Aorta (tissue), 5 donors: ENCODE measurements around the gene SNRNP25. TPM values are rescaled to one million over a fixed set of nuclear protein-coding genes. Genes with fewer than 3 reads are reported as not detected.
"Not testable (repeated sequence)": the region's sequence is repeated elsewhere in the genome, so short reads cannot be mapped to it uniquely, and the experiment has no call there.

Experiments used
- ATAC-seq: fragments of 200-7000 bp; cut with Tn5 transposase; one replicate; pipeline ENCODE4 v1.9.1; 2022; ENCODE audit warnings: moderate library complexity; ENCODE audit not compliant: low FRiP score
- DNase-seq, 2 donors: peaks; one replicate each; pipeline ENCODE4 v3.0.0-alpha.2; 2020
- H3K27ac ChIP-seq, 2 donors: one replicate each; pipeline ENCODE4 v1.5.1; 2013; ENCODE audit warnings: low read length in 2 of 2, mild to moderate bottlenecking in 2 of 2, moderate library complexity in 2 of 2, control low read depth in 1 of 2, inconsistent platforms in 1 of 2, low read depth in 1 of 2
- H3K27me3 ChIP-seq, 2 donors: one replicate each; pipeline ENCODE4 v1.6.1; 2013; ENCODE audit warnings: control low read depth in 1 of 2, low read length in 1 of 2, mild to moderate bottlenecking in 1 of 2, moderate library complexity in 1 of 2; ENCODE audit not compliant: insufficient read depth in 2 of 2, control insufficient read depth in 1 of 2
- H3K36me3 ChIP-seq, 2 donors: one replicate each; pipeline ENCODE4 v1.6.1; 2013; ENCODE audit warnings: control low read depth in 1 of 2, low read length in 1 of 2, mild to moderate bottlenecking in 1 of 2; ENCODE audit not compliant: insufficient read depth in 2 of 2, control insufficient read depth in 1 of 2
- H3K4me1 ChIP-seq, 2 donors: one replicate each; pipeline ENCODE4 v1.6.1; 2013; ENCODE audit warnings: low read length in 2 of 2, control low read depth in 1 of 2, mild to moderate bottlenecking in 1 of 2, moderate library complexity in 1 of 2; ENCODE audit not compliant: insufficient read depth in 2 of 2, control insufficient read depth in 1 of 2
- H3K4me3 ChIP-seq, 2 donors: one replicate each; pipeline ENCODE4 v1.5.1; 2013; ENCODE audit warnings: low read length in 2 of 2, control low read depth in 1 of 2, mild to moderate bottlenecking in 1 of 2
- H3K9me3 ChIP-seq: one replicate; pipeline ENCODE4 v1.6.1; 2013; ENCODE audit warnings: mild to moderate bottlenecking, low read length; ENCODE audit not compliant: control insufficient read depth
- WGBS, 2 donors: extraction: QIAGEN DNeasy Blood & Tissue Kit; methylation state at CpG; one replicate each; pipeline ENCODE4 v1.1.7; 2013; 5-methylcytosine and 5-hydroxymethylcytosine counted together
- intact Hi-C, 2 donors: fragments of 100-400 bp; cut with DNase I; formaldehyde crosslinking; loops; one replicate each; pipeline versions ENCODE4 v1.14.2 to v1.15.0; 2022
- polyA plus RNA-seq, 2 donors: library from polyadenylated mRNA; stranded (reverse); fragments of 200-250 nt; gene quantifications; one replicate each; pipeline ENCODE4 v1.2.3, GENCODE V29; 2013
- total RNA-seq, 2 donors: library from RNA; stranded (reverse); fragmentation: NEBNext Ultra II Directional; extraction: Animal tissue kit (Norgen Biotek cat#: 25700); gene quantifications; one replicate each; pipeline ENCODE4 v1.2.1, GENCODE V29; 2021
- donor health status: healthy with polysubstance abuse.
- donor health status: Bipolar disorder and iron deficiency.
- donor health status: DM: no; HTN: no; CAD: no.
- donor health status: DM: no; HTN: no; CAD: no.
- donor health status: DM: yes; HTN: yes; CAD: no.

Gene SNRNP25
- total and polyA plus RNA-seq, 4 donors: 10.7 to 32.2 (median 14.8) TPM

GRCh38 chr16:38941-39892, 14.4 kb upstream of the SNRNP25 start:
- Histone ChIP-seq H3K4me1 (no peaks in the 10 kb centered on the region), H3K27ac (no peak overlapping the region), H3K4me3 (no peak overlapping the region), H3K9me3 (no peaks in the 10 kb centered on the region), H3K36me3 (no peaks in the 10 kb centered on the region), H3K27me3 (no peaks in the 10 kb centered on the region)
- DNase-seq (peak in 1 of 2 donors; percentile 49), ATAC-seq (no peak)
- intact Hi-C loops: no loop called here
- WGBS, 2 donors: 90 to 92% methylated on average over 13 of the region's 13 CpGs

GRCh38 chr16:41439-42068, 12.1 kb upstream of the SNRNP25 start:
- ATAC-seq: no peak
- H3K4me3 ChIP-seq: no peak overlapping the region
- no peaks in the 10 kb centered on the region for H3K4me1 ChIP-seq
- 89 to 91% methylated on average over 22 of the region's 22 CpGs for WGBS, 2 donors
- H3K27me3 ChIP-seq: no peaks in the 10 kb centered on the region
- DNase-seq: no peak
- H3K36me3 ChIP-seq: peaks cover 0 to 4% of the 10 kb centered on the region in 2 donors
- H3K9me3 ChIP-seq: no peaks in the 10 kb centered on the region
- intact Hi-C loops: no loop called here
- no peak overlapping the region for H3K27ac ChIP-seq

- intact Hi-C loops: no loop called here
- Histone ChIP-seq H3K9me3 (no peaks in the 10 kb centered on the region), H3K27me3 (no peaks in the 10 kb centered on the region), H3K27ac (no peak overlapping the region), H3K36me3 (peaks cover 0 to 4% of the 10 kb centered on the region in 2 donors), H3K4me3 (no peak overlapping the region), H3K4me1 (no peaks in the 10 kb centered on the region)
- WGBS, 2 donors: 88% methylated on average over 11 of the region's 11 CpGs
- DNase-seq (no peak), ATAC-seq (no peak)
Measured at GRCh38 chr16:42069-42457, 11.6 kb upstream of the SNRNP25 start.

- 89 to 91% methylated on average over 4 of the region's 4 CpGs for WGBS, 2 donors
- no peaks in the 10 kb centered on the region for H3K9me3 ChIP-seq
- H3K36me3 ChIP-seq: peaks cover 0 to 6% of the 10 kb centered on the region in 2 donors
- no peaks in the 10 kb centered on the region for H3K27me3 ChIP-seq
- no peaks in the 10 kb centered on the region for H3K4me1 ChIP-seq
- H3K4me3 ChIP-seq: no peak overlapping the region
- H3K27ac ChIP-seq: no peak overlapping the region
- ATAC-seq (no peak), DNase-seq (no peak)
- intact Hi-C loops: no loop called here
Measured at GRCh38 chr16:42691-43090, 10.9 kb upstream of the SNRNP25 start.

- ATAC-seq (no peak), DNase-seq (no peak)
- H3K9me3 ChIP-seq: no peaks in the 10 kb centered on the region
- peaks cover 0 to 6% of the 10 kb centered on the region in 2 donors for H3K36me3 ChIP-seq
- H3K27ac ChIP-seq: no peak overlapping the region
- H3K4me3 ChIP-seq: no peak overlapping the region
- no peaks in the 10 kb centered on the region for H3K27me3 ChIP-seq
- 75 to 78% methylated on average over 5 of the region's 5 CpGs for WGBS, 2 donors
- H3K4me1 ChIP-seq: no peaks in the 10 kb centered on the region
- intact Hi-C loops: no loop called here
Measured at GRCh38 chr16:43294-43693, 10.3 kb upstream of the SNRNP25 start.

- Histone ChIP-seq H3K4me3 (no peak overlapping the region), H3K4me1 (no peaks in the 10 kb centered on the region), H3K36me3 (peaks cover 0 to 6% of the 10 kb centered on the region in 2 donors), H3K27me3 (no peaks in the 10 kb centered on the region), H3K27ac (no peak overlapping the region), H3K9me3 (no peaks in the 10 kb centered on the region)
- ATAC-seq (no peak), DNase-seq (peak in 1 of 2 donors; percentile 21)
- 95 to 97% methylated on average over 8 of the region's 8 CpGs for WGBS, 2 donors
- intact Hi-C loops: no loop called here
Measured at GRCh38 chr16:44655-45054, 9.0 kb upstream of the SNRNP25 start.

GRCh38 chr16:45454-45853, 8.2 kb upstream of the SNRNP25 start:
- intact Hi-C loops: no loop called here
- Histone ChIP-seq H3K27ac (no peak overlapping the region), H3K4me3 (no peak overlapping the region), H3K27me3 (no peaks in the 10 kb centered on the region), H3K36me3 (peaks cover 0 to 6% of the 10 kb centered on the region in 2 donors), H3K4me1 (no peaks in the 10 kb centered on the region), H3K9me3 (no peaks in the 10 kb centered on the region)
- ATAC-seq (no peak), DNase-seq (peak in 1 of 2 donors; percentile 5)
- 87 to 93% methylated on average over 5 of the region's 5 CpGs for WGBS, 2 donors

GRCh38 chr16:46510-46909, 7.1 kb upstream of the SNRNP25 start:
- not testable (repeated sequence) for ATAC-seq
- 94 to 95% methylated on average over 7 of the region's 7 CpGs for WGBS, 2 donors

More at GRCh38 chr16:46510-46909, 7.1 kb upstream of the SNRNP25 start:
- H3K4me3 ChIP-seq, H3K27ac ChIP-seq, H3K36me3 ChIP-seq, intact Hi-C loops, H3K27me3 ChIP-seq, H3K9me3 ChIP-seq, H3K4me1 ChIP-seq: not testable (repeated sequence)
- DNase-seq: peak in 1 of 2 donors; percentile 12
